GM21786 (cell line): ENCODE results near the gene TNK1.
"Not testable (repeated sequence)": the region's sequence is repeated elsewhere in the genome, so short reads cannot be mapped to it uniquely, and the experiment has no call there.

ENCODE experiments used
- ATAC-seq: cut with Tn5 transposase; IDR thresholded peaks from one replicate; pipeline ENCODE4 v1.9.1; 2021; ENCODE audit not compliant: unreplicated experiment

The TNK1 gene

DNA sequence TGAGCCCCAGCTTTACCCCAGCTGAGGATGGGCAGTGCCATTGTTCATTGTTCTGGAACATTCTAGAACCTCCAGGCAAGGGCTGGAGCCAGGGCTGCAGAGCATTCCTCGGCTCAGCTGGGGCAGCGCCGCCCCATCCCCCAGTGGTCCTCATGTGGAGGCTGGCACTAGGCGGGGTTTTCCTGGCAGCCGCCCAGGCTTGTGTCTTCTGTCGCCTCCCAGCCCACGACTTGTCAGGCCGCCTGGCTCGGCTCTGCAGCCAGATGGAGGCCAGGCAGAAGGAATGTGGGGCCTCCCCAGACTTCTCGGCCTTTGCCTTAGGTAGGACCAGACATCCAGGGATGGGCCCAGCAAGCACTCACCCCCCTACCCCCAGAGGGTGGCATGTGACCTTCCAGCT, 25.8 kb upstream of the TNK1 start, which contains the start of gene TMEM95:
TMEM95 (plus strand) TSS at position 104 of the 400 bp plus-strand sequence; CDS start at position 153, 49 bp downstream.
- ATAC-seq, result no peak

DNA sequence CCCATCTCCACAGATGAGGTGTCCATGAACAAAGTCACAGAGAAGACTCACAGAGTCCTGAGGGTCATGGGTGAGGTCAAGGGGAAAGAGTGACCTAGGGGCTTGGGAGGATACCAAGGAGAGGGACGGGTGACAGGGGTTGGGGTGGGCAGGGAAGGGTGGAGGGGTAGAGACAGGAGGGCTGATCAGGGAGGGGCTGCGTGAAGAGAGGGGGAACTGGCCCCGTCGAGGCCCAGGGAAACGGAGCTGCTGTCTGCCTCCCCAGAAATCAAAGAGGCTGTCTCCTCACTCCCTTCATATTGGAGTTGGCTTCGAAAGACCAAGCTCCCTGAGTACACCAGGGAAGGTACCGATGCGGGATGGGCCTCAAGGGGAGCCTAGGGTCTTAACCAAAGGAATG, 25.3 kb upstream of the TNK1 start:
- ATAC-seq, result no peak

DNA sequence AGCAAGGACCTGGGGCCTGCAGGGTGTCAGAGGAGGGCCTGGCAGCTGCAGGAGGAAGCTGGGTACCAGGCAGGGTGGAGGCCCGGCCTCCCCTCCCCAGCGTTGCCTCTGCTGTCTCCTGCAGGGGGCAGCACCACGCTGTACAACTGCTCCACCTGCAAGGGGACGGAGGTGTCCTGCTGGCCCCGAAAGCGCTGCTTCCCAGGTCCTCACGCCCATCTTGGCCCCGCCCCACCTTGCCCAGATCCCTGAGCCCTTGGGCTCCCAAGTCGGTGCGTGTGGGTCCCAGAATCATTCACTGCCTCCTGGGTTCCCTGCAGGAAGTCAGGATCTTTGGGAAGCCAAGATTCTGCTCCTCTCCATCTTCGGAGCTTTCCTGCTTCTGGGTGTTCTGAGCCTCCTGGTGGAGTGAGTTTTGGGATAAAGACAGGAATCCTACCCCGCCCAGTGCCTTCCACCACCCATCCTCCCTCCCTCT, 24.8 kb upstream of the TNK1 start:
- no peak for ATAC-seq

DNA sequence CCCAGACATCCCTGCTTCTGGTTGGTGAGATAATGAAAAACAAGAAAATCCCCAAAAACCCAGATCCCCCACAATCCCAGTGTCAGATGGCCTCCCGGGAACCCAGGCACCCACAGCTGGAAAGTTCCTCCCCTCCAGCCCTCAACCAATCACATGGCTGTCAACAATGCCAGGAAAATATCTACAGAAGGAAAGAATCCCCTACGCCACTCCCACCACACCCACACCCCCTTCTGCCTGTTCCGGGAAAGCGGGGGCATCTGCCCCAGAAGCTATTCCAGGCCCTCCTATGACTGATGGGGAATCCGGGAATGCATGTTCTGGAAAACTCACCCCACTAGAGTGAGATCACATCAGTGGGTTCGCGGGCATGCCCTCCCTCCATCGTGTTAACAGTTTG, 24.1 kb upstream of the TNK1 start:
- ATAC-seq, result no peak

DNA sequence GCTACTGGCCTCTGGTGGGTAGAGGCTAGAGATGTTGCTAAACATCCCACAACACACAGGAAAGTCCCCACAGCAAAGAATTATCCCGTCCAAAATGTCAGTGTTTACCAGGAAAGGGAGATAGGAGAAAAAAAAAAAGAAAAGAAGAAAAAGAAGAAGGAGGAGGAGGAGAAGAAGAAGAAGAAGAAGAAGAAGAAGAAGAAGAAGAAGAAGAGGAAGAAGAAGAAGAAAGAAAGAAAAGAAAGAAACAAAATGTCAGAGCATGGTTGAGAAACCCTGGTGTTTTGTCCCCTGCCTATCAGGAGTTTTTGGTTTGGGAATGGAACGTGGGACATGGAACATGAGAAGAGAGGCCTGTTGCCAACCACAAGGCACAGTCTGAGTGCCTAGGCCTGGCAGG, 23.5 kb upstream of the TNK1 start:
- no peak for ATAC-seq

DNA sequence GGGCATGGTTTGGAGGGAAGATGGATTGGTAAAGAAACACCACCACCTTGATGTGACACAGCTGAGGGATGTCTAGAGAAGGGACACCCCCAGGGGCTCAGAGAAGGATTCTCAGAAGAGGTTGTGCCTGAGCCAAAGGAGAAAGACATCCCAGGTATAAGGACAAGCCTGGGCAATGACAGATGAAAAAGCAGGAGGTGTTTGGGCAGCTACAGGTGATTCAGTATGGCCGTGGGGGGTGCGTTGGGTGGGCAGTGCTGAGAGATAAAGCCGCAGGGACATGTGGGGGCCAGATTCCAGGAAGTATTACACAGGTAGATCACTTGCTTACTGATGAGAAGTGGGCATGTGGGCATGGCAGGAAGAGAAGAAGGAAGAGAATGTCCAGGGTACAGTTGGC, 19.0 kb upstream of the TNK1 start:
- ATAC-seq, result no peak

DNA sequence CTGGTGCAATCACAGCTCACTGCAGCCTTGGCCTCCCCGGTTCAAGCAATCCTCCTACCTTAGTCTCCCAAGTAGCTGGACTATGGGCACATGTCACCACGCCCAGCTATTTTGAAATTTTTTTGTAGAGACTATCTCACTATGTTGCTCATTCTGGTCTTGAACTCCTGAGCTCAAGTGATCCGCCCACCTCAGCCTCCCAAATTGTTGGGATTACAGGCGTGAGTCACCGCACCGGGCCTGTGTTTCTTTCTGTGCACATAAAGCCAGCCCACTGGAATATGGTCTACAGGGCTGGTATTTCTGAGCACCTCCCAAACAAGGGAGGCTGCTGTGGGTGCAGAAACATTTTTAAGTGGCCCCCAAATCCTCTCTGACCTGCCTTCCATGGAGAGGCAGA, 17.6 kb upstream of the TNK1 start:
- no peak for ATAC-seq

DNA sequence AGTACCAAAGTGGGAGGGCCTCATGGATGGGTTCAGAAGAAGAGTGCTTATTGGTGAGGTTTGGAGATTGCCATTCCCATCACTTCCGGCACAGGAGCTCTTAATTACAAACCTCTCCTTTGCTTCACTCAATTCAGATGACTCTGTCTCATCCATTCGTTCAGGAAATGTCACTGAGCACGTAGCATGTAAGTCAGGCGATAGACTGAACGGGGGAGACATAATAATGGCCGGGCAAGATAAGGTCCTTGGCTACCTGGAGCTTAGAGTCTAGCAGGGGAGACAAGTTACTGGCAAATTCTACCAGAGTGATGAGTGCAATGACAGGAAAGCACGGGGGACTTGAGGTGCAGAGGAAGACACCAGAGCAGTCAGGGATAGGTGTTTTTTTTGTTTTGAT, 14.9 kb upstream of the TNK1 start:
- ATAC-seq, result not testable (repeated sequence)

DNA sequence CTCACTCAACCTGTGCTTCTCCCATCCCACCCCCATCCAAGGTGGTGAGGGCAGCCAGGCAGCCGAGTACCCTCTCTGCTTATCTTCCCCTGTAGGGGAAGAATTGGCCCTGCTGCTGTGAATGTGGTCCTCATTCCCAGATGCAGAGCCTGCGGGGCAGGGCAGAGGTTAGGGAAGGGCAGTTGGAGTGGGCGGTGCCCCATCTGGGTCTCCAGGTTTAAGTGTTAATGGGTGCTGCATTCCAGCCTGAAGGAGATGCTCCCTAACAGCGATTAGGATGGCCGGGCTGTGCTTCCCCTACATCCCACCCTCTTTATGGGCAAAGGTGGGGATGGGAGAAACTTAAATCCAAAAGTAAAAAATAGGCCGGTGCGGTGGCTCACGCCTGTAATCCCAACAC, 13.8 kb upstream of the TNK1 start:
- no peak for ATAC-seq

DNA sequence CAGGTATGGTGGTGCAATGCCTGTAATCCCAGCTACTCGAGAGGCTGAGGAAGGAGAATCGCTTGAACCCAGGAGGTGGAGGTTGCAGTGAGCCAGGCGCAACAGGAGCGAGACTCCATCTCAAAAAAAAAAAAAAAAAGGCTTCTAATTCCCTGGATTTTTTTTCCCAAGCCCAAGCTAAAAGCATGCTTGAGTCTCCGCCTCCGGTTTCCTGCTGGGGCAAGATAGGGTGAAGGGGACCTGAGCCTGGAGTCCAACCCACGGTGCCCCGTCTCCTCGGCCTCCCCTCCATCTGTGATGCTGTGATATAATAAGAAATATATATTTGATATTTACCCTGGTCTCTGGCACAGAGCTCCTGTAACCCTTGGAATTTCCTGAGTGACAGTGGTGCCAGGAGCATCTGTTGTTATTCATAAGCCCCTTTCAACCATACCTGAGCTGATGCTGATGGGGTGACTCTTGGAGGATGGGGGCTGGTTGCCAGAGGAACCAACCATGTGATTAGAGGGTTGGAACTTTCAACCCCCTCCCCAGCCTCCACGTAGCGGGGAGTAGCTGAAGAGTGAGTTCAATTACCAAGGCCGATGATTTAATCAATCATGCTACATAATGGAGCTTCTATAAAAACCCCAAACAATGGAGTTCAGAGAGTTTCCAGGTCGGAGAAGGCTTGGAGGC, 12.8 kb upstream of the TNK1 start:
- ATAC-seq, result no peak

DNA sequence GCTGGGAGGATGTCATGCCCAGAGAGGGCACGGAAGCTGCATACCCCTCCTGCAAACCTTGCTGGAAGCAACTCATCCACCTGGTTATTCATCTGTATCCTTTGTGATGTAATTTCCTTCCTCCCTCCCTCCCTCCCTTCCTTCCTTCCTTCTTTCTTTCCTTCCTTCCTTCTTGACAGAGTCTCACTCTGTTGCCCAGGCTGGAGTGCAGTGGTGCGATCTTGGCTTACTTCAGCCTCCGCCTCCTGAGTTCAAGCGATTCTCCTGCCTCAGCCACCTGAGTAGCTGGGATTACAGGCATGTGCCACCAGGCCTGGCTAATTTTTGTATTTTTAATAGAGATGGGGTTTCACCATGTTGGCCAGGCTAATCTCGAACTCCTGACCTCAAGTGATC, 12.3 kb upstream of the TNK1 start:
- not testable (repeated sequence) for ATAC-seq

DNA sequence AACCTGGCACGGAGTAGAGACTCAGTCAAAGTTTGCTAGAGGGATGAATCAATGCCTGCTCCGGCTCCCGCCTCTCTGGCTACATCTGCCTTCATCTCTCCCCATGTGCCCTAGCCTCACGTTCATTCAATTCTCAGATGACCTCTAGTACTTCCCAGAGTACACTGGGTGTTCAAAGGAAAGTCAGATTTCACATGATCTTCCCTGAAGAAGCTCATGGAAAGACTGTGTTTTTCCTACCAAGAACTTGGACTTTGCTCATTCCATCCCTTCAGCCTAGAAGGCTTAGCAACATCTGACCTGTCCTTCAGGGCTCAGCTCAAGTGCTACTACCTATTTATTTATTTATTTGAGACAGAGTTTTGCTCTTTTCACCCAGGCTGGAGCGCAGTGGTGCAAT, 11.1 kb upstream of the TNK1 start:
- no peak for ATAC-seq

DNA sequence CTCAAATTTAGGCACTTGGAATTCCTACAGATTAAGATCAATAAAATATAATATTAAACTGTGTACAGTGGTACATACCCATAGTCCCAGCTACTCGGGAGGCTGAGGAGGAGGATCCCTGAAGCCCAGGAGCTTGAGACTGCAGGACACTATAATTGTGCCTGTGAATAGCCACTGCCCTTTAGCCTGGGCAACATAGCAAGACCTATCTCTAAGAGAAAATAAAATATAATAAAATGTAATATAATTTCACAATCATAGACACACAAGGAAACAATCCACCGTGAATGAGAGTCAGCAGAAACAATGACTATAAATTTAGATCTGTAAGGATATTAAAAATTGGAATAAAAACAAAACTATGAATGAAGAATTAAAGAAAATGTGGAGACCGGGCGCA, 10.0 kb upstream of the TNK1 start:
- ATAC-seq, result no peak

DNA sequence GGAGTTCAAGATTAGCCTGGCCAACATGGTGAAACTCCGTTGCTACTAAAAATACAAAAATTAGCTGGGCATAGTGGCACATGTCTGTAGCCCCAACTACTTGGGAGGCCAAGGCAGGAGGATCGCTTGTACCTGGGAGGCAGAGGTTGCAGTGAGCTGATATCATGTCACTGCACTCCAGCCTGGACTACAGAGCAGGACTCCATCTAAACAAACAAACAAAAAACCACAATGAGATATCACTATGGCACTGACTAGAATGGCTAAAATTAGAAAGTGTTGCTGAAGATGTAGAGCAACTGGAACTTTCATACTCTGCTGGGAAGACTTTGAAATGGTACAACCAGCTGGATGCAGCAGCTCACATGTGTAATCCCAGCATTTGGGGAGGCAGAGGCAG, 6.5 kb upstream of the TNK1 start:
- ATAC-seq, result no peak

DNA sequence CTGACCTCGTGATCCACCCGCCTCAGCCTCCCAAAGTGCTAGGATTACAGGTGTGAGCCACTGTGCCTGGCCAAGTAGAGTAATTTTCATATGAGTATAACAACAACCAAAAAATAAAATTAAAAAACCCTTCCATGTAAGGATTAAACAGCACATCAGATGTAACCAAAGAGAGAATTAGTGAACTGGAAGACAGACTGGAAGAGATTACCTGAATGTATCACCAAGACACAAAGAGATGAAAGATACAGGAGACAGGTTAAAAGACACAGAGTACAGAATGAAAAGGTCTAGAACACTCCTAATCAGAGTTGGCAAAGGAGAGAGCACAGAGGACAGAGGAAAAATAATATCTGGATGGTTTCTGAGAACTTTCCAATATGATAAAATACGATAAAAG, 1.8 kb upstream of the TNK1 start:
- ATAC-seq, result no peak

DNA sequence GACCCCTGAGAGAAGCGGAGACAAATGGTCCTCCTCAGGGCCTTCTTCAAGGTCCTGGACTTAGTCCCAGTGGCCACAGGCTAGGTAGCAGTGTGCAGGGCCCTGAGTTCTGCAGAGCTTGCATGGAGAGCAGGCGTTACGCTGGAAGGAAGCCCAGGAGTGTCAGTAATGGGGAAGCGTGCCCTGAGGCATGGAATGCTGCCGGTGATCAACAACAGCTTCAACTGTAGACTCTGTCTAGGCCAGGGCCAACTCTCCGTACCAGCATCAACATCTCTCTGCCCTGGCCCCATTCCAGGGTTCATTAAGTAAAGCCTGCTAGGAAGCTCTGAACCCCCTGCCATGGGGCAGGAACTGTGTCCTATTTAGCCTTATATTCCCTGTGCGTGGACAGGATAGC, 568 bp upstream of the TNK1 start:
- no peak for ATAC-seq

DNA sequence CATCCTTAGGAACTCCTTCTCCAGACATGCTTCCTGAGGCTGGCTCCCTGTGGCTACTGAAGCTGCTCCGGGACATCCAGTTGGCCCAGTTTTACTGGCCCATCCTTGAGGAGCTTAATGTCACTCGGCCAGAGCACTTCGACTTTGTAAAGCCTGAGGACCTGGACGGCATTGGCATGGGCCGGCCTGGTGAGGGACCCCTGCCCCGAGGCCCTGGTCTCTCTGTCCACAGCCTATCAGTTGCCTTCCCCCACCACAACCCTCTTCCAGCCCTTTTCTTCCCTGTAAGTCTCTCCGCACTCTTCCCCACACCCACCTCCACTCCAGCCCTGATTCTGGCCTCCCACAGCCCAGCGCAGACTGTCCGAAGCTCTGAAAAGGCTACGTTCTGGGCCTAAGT, 2.0 kb downstream of the TNK1 start:
- no peak for ATAC-seq

DNA sequence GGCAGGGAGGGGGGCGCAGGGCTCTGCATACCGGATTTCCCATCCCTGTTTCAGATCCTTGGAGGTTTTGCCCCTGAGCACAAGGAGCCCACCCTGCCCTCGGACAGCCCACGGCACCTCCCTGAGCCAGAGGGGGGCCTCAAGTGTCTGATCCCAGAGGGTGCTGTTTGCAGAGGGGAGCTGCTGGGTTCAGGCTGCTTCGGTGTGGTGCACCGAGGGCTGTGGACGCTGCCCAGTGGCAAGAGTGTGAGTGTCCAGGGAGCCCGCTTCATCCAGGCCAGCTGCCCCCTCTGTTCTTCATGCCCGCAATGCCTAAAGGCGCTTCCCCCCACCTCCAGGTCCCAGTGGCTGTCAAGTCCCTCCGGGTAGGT, 2.5 kb downstream of the TNK1 start:
- ATAC-seq, result no peak

DNA sequence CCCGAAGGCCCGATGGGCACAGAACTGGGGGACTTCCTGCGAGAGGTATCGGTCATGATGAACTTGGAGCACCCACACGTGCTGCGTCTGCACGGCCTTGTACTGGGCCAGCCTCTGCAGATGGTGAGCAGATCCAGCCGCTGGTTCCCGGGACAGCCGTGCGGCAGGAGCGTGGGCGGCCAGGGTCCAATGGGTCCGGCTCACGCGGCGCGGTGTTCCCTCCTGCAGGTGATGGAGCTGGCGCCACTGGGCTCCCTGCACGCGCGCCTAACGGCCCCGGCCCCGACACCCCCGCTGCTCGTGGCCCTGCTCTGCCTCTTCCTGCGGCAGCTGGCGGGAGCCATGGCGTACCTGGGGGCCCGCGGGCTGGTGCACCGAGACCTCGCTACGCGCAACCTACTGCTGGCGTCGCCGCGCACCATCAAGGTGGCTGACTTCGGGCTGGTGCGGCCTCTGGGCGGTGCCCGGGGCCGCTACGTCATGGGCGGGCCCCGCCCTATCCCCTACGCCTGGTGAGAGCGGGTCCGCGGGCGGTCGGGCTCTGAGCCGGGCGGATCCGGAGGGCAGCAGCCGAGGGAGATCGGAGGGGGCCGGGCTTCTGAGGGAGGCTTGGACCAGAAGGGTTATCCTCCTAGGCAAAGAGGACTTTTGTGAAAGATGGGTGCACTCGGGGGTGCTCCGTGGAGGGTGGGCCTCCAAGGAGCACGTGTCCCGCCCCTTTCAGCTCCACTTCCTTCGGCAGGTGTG, 3.0 kb downstream of the TNK1 start:
- no peak for ATAC-seq

DNA sequence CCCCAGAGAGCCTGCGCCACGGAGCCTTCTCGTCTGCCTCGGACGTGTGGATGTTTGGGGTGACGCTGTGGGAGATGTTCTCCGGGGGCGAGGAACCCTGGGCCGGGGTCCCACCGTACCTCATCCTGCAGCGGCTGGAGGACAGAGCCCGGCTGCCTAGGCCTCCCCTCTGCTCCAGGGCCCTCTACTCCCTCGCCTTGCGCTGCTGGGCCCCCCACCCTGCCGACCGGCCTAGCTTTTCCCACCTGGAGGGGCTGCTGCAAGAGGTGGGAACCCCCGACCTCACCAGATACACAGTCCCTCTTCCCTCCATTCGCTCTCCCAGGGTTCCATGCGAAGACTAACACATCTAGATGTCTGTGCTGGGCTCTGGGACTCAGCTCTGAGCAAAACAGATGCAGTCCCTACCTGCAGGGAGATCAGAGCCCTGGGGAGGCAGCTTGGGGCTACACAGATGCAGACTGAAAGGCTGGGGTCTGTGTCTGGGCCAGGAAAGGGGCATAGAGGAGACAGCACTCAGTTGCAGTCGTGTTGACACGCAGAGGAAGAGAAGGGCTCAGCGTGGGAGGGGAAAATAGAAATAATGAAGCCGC, 3.7 kb downstream of the TNK1 start:
- no peak for ATAC-seq

DNA sequence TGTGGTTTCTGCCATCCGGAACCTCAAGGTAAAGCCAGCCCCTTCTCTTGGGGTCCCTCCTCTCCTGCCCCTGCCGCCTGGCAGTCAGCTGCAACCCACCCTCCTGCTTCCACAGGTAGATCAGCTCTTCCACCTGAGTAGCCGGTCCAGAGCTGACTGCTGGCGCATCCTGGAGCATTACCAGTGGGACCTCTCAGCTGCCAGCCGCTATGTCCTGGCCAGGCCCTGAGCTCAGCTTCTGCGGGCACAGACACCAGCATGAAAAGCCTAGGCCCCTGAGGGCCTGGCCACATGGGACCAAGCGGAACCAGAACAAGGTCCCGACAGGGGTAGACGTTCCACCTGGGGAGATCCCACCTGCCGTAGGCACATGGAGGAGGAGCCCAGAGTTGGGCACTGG, 8.0 kb downstream of the TNK1 start:
- no peak for ATAC-seq
